Putamen (tissue), 1 donor: ENCODE measurements around the gene CYSTM1.
A peak's percentile ranks its signal among the peaks of the same experiment; 100 is the strongest.

ENCODE experiments used
- DNase-seq: peaks from one replicate; pipeline ENCODE4 v3.0.0-alpha.2; 2016; ENCODE audit warnings: low spot score

CYSTM1 gene

DNA sequence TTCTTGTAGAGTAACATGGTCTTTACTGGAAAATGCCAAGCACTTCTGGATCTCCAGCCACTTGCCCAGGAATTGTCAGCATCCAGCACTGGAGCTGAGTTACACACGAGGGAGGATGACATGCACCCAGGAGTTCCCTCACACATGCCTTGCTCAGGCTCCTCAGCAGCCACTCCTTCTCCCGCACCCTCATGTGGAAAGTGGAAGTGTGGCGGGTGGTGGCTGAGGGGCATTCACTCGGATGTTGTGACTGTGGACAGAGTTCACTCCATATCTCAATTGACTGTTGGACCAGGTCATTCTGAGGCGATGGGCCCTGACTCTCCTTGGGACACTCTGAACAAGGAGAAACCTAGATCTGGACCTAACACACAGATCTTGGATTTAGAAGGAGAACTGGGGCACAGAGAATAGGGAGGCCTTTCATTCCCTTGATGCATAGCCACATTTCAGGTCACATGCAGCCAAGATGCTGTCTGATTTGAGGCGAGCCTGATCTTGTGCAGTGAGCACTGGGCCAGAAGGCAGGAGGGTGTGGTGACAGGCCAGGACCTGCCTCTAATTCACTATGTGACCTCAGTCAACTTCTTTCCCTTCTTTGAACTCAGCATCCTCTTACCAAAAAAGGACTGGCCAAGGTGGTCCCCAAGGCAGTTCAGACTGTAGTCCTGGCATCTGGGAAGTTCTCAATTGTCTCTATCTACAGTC, 62.1 kb downstream of the CYSTM1 start:
- DNase-seq: no peak

DNA sequence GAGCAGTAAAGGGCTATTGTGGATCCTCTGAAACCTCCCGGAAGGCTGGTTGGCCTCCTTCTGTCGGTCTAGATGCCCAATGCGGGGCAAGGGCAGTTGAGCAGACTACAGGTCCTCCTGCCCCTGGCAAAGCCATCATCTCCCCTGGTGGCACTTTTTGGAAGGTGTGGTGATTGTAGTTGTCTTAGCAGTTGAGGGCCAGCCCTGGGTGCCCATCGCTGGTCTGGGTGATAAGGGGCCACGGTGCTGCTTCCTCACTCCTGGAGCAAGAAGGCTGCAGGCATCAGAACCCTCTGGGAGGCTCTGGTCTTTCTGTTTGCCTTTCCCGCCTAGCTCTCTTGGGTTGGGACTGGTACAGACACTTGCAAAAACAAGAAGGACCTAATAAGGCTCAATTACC, 63.8 kb downstream of the CYSTM1 start:
- no peak for DNase-seq

DNA sequence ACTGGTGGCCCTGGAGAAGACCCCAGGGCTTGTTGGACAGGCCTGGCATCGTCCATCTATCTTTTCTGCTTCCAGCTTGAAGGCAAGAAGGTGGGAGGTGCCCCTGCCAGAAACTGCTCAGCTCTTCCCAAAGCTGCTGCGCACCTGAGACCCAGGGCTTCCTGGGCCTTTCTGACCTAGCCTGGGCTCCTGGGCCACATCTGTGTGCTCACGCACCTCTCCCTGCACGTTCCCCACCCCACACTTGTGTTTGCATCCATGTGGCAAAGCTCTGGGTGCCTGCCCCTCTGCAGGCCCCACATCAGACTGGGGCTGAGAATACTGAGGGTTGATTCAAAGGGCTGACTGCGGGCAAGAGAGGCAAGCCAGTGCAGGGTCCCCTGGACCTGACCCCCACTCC, 64.5 kb downstream of the CYSTM1 start:
- DNase-seq: no peak

DNA sequence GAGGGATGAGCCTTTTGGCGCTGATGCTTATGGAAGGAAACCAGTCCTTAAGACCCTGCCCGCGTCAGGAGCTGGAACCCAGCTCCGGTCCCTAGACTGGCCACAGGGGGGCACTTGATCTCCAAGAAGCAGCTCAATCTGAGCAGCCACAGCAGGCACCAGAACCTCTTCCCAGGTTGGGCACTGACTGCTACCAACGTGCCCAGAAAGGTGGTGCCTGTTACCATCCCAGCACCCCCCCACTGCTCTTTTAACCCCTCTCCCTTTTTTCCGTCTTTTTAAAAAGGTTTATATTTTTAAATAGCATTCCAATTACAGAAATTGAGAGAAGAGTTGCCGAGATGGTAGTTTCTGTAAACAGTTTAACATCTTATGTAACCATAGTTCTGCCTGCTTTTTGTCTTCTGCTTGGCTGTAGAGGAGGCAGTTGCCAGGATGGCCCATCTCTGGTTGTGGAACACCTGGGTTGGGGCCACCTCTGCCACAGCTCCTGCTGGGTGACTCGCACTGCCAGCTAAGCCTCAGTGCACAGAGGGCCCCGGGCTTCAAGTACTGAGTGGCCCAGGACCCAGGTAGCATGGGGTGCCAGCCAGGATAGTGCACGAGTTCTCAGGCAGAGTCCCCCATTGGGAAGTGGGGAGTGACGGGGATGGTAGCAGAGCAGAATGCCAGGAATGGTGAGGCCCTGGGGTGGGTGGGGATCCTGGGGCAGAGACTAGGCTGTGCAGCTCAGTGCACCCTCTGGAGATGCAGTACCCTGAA, 65.1 kb downstream of the CYSTM1 start:
- peak; percentile 49 for DNase-seq

DNA sequence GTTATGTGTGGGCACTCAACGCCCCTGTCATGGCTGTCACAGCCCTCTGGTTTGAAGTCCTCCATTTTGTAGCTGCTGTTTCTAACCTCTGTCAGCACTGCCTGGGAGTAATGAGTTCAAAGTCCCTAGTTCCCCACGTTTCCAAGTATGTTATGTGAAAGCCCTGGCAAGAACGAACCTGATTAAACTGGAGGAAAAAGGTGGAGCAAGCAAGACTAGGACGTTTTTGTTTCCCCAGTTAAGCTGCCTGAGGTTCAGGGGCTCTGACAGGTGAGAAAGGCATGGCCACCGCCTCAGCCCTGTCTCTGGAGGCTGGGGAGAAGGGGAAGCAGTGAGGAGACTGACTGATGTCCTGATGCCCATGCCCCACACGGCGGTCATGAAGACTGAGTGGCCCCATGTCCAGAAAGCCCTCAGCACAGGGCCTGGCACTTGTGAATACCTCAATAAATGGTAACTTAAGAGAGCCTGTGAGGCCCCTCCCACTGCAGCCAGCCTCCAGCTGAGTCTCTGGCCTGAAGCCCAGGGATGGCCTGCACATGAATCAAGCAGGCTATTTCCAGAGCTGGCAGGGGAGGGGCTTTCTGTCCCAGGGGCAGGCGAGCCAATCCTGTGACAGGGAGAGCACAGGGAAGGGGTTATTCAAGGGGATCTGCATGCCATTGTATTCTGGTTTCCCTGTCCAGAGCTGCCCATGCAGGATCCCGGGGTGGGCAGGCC, 66.2 kb downstream of the CYSTM1 start:
- DNase-seq: peak; percentile 94

DNA sequence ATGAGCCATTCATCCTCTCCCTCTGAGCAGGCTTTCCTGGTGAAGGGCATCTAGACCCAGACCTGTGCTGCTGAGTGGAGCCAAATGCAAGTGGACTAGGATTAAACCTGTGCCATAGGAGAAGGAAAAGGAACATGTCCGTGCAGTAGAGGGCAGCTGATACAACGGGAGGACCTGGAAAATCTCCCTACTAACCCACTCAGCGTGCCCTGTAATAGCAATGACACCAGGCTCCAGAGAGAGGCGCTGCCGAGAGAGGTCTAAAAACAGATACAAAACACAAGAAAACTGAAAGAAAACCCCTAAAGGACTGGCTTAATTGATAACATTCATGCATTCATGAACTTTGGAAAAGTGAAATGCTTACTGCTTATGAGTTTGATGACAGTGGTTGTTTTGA, 67.1 kb downstream of the CYSTM1 start:
- DNase-seq: no peak

DNA sequence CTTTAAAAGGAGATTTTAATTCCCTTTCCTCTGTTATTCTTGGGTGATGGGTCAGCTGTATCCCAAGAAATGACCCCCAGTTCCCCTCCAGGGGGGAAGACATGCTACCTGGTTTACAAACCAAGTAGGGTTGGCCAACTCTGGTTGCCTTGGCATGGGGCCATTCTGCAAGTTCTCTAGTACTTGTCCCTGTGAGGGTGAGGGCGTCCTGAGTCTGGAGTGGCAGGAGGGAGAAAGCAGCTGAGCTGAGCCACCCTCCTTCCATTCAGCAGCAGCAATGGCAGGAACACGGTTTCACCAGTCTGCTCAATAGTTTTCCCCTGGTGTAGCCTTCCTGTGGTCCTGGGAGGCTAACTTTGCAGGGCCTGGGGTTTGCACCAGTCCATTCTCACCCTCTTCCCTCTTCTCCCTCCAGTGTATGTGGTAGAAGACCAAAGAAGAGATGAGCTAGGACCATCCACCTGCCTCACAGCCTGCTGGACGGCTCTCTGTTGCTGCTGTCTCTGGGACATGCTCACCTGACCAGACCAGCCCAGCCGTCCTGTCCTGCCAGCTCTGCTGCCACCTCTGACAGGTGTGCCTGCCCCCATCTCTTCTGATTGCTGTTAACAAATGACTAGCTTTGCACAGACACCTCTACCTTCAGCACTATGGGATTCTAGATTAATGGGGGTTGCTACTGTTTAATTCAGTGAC, 68.0 kb downstream of the CYSTM1 start:
- DNase-seq: no peak

DNA sequence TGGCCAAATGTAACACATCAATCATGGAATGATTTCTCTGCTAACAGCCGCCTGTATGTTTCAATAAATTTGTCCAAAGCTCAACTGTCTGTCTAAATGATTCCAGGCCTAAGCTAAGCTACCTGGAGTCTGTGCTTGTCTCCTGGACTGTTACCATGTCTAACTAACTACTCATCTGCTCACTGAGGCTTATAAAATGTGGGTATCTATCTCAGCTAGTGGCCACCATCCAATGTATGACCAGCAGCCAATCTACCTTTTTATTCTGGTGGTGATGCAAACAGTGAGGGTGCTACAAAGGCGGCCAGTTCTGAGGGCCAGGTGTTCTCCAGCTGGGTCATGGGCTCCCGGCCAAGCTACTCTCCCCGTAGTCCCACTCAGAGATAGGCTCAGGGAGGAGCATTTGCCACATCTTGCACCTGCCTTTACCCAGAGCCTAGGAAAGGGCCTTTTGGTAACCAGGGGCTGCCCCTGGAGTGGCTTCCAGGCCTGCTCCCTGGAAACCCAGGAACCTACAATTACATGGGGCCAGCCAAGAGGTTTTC, 68.8 kb downstream of the CYSTM1 start:
- DNase-seq: no peak

DNA sequence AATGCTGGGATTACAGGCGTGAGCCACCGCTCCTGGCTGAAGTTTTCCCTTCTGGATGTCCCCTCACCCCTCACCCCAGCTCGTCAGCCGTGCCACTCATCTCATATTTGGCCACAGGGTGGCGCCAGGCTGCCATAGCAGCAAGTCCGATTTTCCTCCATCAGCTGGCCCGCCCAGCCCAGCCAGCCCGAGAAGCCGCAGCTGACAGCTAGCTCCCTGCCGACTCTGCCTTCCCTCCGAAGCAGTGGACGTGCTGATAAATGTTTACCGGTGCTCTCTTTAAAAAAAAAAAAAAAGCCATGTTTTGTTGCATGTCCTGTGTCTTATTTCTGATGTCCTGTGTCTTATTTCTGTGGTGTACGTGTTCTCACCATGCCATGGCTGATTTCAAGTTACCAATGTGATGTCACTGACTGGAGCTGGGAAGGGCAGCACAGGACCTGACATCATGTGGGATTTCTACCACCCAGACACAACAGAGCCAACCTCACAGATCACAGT, 69.6 kb downstream of the CYSTM1 start:
- peak; percentile 89 for DNase-seq

DNA sequence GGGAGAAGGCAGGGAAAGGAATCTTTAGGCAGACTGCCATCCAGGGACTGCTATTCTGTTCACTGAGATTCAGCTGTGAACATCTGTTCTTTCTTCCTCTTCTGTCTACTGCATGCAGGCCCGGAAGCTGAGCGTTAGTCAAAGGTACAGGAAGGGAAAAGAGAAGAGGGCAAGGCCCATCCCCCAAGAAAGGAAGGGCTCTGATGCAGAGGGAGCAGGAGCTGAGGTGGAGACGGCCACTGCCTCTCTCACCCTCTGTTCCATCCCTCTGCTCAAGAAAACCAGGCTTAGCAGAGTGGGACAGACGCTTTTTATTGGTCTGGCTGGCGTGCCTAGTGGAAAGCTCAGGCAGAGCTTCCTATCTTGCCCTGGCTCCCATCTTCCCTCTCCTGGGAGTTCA, 70.4 kb downstream of the CYSTM1 start:
- DNase-seq: no peak

DNA sequence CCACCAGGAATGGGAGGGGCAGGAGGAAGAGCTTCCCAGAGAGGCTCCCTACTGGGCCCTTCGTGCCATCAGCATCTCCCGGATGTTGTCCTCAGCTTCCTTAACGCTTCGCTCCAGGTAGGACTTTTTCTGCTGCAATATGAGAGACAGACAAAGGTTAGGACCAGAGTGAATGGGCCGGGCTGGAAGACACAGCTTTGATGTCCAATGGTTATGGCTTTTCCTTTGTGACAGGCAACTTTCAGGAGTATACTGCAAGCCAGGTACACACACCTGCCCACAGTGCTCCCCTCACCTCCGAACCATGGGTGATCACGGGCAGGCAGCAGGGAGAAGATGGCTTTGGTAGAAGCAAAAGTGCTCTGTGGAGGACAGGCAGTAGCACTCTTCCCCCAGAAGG, 70.9 kb downstream of the CYSTM1 start:
- no peak for DNase-seq

DNA sequence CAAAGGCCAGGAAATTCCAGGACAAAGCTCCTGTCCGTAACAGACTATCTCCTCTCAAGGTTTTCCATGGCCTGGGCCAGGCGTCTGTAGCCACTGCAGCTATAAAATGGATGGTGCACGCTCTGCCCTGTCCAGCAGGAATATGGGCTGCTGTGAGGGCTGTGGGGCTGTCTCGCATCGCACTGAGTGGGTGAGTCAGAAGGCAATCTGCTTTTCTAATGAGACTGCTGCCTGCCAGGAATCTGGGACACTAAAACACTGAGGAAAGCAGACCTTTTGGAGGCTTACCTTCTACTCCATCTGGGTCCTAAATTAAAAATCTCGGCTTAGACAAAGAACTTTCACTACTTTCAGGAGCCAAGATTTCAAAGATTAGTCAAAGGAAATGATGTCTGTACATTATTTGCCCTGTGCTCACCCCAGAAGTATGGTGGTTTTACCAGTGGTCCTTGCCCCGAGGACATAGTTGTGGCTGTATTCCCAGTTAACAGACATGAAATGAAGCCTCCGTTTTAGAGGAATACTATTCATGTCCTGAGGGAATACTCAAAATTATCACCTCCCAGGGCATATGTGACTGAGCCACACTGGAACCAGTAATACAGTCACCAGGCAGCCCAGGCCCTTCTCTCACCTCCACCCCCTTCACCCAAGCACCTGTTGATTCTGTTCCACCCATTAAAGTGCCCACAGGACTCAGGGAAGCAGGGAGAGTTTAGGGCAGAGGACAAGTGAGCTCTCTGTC, 71.6 kb downstream of the CYSTM1 start:
- DNase-seq: no peak

DNA sequence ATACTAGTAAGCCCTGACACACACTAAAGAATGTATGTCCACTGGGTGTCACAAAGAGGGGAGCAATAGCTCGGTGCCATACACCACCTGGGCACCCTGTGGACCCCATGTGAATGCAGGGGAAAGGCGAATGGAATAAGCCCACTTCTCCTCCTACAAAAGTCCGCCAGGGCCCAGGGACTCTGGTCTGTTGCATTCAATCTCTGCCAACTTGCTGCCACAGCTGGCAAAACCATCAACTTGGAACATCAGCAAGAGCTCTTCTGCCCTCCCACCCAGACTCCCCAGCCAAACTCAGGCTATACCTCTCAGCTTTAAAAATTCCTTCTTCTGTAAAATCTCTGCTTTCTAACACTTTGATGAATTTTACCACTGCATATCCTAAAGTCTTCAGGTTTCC, 73.4 kb downstream of the CYSTM1 start:
- DNase-seq: no peak

DNA sequence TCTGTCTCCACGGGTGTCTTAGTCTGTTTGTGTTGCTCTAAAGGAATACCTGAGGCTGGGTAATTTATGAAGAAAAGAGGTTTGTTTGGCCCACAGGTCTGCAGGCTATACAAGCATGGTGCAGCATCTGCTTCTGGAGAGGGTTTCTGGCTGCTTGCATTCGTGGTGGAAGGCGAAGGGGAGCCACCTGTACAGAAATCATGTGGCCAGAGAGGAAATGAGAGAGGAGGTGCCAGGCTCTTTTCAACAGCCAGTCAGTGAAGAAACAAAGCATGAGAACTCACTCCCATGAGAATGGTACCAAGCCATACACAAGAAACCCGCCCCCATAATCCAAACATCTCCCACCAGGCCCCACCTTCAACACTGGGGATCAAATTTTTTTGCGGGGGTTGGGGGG, 74.5 kb downstream of the CYSTM1 start:
- DNase-seq: no peak

DNA sequence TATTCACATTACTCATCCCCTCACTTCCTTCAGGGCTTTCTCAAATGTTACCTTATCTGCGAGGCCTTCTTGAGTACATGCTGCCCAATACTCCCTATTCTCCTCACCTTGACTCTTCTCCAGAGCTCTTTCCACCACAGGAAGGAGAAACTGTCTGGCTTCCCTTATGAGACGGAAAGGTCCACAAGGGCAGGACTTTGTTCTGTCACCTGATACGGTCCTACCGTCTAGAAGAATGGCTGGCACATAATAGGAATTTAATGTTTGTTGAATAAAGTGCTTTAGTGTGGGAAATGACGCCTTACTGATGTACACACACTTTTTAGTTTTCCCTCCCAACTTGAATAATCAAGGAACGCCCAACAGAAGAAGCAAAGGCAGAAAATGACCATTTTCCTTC, 75.4 kb downstream of the CYSTM1 start:
- no peak for DNase-seq

DNA sequence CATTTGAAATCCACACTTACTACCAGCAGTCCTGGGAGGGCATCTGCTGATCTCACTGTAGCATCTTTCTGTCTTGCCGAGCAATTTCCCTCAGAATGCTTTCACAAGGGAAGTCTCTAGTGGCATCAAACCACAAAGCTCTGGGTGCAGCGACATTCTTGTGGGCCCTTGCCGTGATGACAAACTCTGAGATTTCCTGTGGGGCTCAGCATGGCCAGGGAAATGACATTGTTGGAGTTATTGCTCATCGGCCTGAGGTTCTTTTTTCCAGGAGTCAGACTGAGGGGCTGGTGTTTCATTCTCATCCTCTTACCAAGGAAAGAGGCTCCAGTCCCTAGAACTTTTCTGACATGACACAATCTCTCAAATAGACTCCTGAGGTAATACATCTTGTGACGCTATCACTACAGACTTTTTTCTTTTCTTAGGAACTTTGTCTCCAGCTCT, 76.6 kb downstream of the CYSTM1 start:
- no peak for DNase-seq

DNA sequence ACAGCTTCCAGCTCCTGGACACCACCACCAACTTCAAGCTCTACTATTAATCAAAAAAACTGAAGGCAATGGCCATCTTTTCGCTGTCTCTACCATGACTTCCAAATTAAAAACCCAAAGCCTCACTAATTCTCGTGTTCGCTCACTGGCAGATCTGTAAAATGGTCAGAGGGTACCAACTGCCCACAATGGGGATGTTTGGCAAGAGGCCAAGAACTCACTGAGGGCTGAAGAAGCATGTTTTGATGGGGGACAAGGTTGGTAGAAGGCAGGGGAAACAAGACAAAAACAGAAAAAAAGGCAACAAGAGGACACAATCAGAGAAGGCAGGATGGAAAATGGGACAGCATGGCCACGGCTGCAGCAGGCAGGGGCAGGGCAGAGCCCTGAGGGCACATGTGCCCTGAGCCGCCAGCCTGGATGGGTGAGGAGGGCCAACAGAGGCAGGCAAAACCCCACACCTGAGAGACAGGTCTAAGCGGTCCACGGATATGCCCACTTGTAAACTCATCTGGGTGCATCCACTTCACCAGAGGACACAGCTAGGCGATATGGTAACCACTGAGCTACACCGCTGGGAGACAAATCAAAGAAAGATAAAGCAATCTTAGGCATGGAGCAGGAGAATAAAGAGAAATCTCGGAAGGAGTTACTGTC, 77.6 kb downstream of the CYSTM1 start:
- no peak for DNase-seq

DNA sequence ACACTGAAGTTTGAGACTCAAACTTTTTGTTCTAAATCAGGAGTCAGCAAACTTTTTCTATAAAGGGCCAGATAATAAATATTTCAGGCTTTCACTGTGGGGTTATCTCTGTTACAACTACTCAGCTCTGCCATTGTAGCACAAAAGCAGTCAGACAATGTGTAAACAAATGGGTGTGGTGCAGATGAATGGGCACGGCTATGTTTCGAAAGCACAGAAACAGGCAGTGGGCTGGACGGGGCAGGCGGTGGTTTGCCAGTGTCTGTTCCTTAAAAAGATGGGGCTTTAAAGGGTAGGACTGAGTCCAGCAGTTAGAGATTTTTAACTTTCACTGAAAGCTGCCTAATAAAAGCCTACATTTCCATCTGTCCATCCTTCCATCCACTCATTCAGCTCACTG, 79.0 kb downstream of the CYSTM1 start:
- no peak for DNase-seq

DNA sequence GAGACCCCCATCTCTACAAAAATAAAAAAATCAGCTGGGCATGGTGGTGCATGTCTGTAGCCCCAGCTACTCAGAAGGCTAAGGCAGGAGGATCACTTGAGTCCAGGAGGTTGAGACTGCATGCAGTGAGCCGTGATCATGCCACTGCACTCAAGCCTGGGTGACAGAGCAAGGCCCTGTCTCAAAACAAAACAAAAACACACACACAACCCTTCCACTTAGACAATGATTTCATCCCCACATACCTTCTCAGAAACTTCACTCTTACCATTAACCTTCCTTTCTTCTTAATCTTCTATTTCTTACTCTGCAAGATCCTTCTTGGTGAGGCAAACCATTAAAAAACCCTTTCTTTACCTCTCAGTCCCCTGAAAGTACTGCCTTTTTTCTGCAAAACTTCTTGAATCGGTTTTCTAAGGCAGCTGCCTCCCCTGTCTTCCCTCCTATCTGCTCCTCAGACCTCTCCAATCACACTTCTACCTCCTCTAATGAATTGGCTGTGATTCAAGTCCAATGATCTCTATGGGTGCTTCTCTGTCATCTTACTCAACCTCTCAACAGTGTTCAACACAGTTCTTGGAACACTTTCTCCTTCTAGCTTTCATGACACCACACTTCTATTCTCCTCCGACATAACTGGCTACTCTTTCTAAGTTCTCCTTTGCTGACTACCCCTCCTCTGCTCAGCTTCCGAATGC, 80.6 kb downstream of the CYSTM1 start:
- DNase-seq: no peak

DNA sequence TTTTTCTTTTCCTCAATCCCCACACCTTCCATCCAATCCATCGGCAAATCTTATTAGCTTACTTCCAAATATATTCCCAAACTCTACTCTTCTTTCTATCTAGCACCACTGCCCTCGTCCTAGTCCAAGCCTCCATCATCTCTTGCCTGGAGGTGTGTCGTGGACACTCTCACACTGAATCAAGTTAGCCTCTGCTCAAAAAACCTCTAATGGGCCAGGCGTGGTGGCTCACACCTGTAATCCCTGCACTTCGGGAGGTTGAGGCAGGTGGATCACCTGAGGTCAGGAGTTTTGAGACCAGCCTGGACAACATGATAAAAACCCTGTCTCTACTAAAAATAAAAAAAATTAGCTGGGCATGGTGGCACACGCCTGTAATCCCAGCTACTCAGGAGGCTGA, 81.7 kb downstream of the CYSTM1 start:
- no peak for DNase-seq
